Heart left ventricle (tissue), 16 donors: ENCODE results near the gene SIM1. TPM values are rescaled to one million over a fixed set of nuclear protein-coding genes. Genes with fewer than 3 reads are reported as not detected.

Experiments used
- ATAC-seq, 4 donors: fragments of 200-7000 bp; cut with Tn5 transposase; one replicate each; pipeline ENCODE4 v1.9.1; 2020 to 2022; ENCODE audit warnings: moderate library complexity in 4 of 4, mild to moderate bottlenecking in 3 of 4, moderate number of reproducible peaks in 1 of 4
- DNase-seq, 5 donors: peaks; one replicate each; pipeline ENCODE4 v3.0.0-alpha.2; 2020
- H3K27ac ChIP-seq, 12 donors: fragments of 200-600 bp; sonication (generic) in 4 of 12; one replicate each; pipeline versions ENCODE4 v1.5.0 to v1.8.0; 2016 to 2022; ENCODE audit warnings: mild to moderate bottlenecking in 2 of 12
- H3K27me3 ChIP-seq, 9 donors: fragments of 200-600 bp; sonication (generic) in 2 of 9; one replicate each; pipeline versions ENCODE4 v1.5.1 to v1.8.0; 2016 to 2022; ENCODE audit warnings: mild to moderate bottlenecking in 3 of 9
- H3K36me3 ChIP-seq, 9 donors: fragments of 200-600 bp; sonication (generic) in 2 of 9; one replicate each; pipeline versions ENCODE4 v1.5.0 to v1.8.0; 2018 to 2022; ENCODE audit warnings: mild to moderate bottlenecking in 2 of 9
- H3K4me1 ChIP-seq, 12 donors: fragments of 200-600 bp; sonication (generic) in 4 of 12; one replicate each; pipeline versions ENCODE4 v1.5.0 to v1.8.0; 2016 to 2022; ENCODE audit warnings: mild to moderate bottlenecking in 3 of 12
- H3K4me3 ChIP-seq, 12 donors: fragments of 200-600 bp; sonication (generic) in 4 of 12; one replicate each; pipeline versions ENCODE4 v1.5.0 to v1.8.0; 2017 to 2022; ENCODE audit warnings: mild to moderate bottlenecking in 9 of 12, moderate library complexity in 4 of 12
- H3K9me3 ChIP-seq, 12 donors: fragments of 200-600 bp; sonication (generic) in 4 of 12; one replicate each; pipeline versions ENCODE4 v1.5.0 to v1.8.0; 2016 to 2022; ENCODE audit warnings: mild to moderate bottlenecking in 1 of 12
- POLR2A ChIP-seq, 2 donors: fragments of 450-650 bp; IDR thresholded peaks; one replicate each; pipeline ENCODE4 v1.6.1; 2017; ENCODE audit warnings: antibody characterized with exemption in 2 of 2, mild to moderate bottlenecking in 2 of 2, moderate library complexity in 2 of 2
- WGBS, 4 donors: extraction: QIAGEN DNeasy Blood & Tissue Kit in 2 of 4; methylation state at CpG; one replicate each; pipeline versions ENCODE4 v1.1.5 to v1.1.7; 2013 to 2018; 5-methylcytosine and 5-hydroxymethylcytosine counted together
- intact Hi-C, 10 donors: fragments of 100-400 bp; cut with DNase I; formaldehyde crosslinking; loops; one replicate each; pipeline versions ENCODE4 v1.11.1 to v1.14.2; 2022
- polyA plus RNA-seq, 2 donors: library from polyadenylated mRNA; stranded (reverse); fragments of 200-250 nt; gene quantifications; one replicate each; pipeline ENCODE4 v1.2.3, GENCODE V29; 2013
- total RNA-seq, 9 donors: library from RNA; depleted of rRNA in 2 of 9; stranded (reverse); fragments of >200 nt in 2 of 9; fragmentation: NEBNext Ultra II Directional in 3 of 9; extraction: Animal tissue kit (Norgen Biotek cat#: 25700) in 3 of 9; gene quantifications; one replicate each; pipeline versions ENCODE4 v1.1.0 to v1.2.4, GENCODE V29; 2016 to 2023
- TF ChIP-seq, protein P1 (sequence below), 12 donors: fragments of 200-600 bp; sonication (generic) in 4 of 12; IDR thresholded peaks; one replicate each; pipeline versions ENCODE4 v1.5.0 to v1.8.0; 2018 to 2022; ENCODE audit warnings: antibody characterized with exemption in 12 of 12, mild to moderate bottlenecking in 5 of 12
- donor health status: ischemic (EF 13 %, LVEDD 7.1; RV severe dilation, severe dysfunction).
- donor health status: healthy with polysubstance abuse.
- donor health status: DM: no; HTN: yes; CAD: no.
- donor health status: DM: no; HTN: no; CAD: no.
- donor health status: ischemic (EF 25% LVEDD 6.9; RV normal size, moderate dysfunction).
- donor health status: ischemic (EF 25% LVEDD 5.7; RV mildly dilated, moderate dysfunction).
- donor health status: healthy.
- donor health status: DM: yes; HTN: yes; CAD: no.
- donor health status: ischemic (EF 35%, LVEDD 5.7; RV mildly dilated, moderate dysfunction).
- donor health status: nonischemic (EF 11% LVEDD 7.7; RV severe dilation, severe dysfunction).
- donor health status: DM: yes; HTN: yes; CAD: no.
- donor health status: PGD.
- donor health status: ischemic (EF 29% LVEDD 5.4; RV normal size, mild dysfunction).
- donor health status: nonischemic (EF 23%, LVEDD 6.1; RV moderate dilation, normal function).

Gene SIM1
- total and polyA plus RNA-seq, 11 donors, result 0.50 TPM; not detected in 10

DNA sequence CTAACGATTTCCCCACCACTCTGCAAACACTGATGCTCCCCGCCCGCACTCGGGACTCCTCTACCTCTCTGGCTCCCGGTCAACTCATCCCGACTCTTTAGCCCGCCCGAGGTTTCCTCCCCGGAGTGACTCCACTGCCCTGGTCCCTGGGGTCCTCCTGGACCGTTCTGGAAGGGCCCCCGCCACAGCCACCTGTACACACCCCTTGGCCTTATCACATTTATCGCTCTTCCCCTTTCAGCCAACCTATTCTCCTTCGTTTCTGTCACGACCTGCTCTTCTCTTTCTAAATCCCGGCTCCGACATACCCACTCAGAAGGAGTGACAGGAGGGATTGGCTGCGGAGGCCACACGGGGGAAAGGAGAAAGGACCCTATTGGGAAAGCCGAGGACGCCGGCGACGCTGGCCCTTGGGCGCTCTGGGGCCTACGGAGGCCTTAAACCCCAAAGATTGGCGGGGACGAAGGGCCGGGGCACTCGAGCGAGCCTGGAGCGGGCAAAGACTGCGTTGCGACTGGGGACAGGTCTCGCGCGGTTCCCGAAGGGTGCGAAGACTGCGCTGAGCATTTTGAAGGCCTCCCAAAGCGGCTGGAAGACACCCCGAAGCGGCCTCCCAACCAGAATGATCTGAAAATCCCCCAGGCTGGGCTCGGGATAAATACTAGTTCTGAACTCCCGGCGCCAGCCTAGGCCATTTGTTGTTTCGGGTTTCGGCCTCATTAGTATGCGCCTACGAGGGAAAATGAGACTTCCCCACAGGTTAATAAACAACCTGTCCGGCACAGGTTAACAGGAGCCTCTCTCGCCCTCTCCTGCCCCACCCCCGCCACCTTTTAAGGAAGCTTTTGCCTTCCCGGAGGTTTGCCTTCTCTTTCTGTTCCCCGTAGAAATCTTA, 9.2 kb downstream of the SIM1 start:
- no peak for ATAC-seq
- no peak for TF ChIP-seq POLR2A (IDR thresholded peaks at IDR 0.05)
- TF ChIP-seq, protein P1, sequence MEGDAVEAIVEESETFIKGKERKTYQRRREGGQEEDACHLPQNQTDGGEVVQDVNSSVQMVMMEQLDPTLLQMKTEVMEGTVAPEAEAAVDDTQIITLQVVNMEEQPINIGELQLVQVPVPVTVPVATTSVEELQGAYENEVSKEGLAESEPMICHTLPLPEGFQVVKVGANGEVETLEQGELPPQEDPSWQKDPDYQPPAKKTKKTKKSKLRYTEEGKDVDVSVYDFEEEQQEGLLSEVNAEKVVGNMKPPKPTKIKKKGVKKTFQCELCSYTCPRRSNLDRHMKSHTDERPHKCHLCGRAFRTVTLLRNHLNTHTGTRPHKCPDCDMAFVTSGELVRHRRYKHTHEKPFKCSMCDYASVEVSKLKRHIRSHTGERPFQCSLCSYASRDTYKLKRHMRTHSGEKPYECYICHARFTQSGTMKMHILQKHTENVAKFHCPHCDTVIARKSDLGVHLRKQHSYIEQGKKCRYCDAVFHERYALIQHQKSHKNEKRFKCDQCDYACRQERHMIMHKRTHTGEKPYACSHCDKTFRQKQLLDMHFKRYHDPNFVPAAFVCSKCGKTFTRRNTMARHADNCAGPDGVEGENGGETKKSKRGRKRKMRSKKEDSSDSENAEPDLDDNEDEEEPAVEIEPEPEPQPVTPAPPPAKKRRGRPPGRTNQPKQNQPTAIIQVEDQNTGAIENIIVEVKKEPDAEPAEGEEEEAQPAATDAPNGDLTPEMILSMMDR (IDR thresholded peaks at IDR 0.05), result no peak
- Histone ChIP-seq H3K27me3 (peaks cover 75 to 99% (median 91%) of the 10 kb centered on the region in 9 donors), H3K36me3 (no peaks in the 10 kb centered on the region), H3K4me1 (peaks cover 0 to 12% (median 0%) of the 10 kb centered on the region in 12 donors), H3K4me3 (peak overlapping the region in 1 of 12 donors; percentile 3), H3K9me3 (no peaks in the 10 kb centered on the region), H3K27ac (no peak overlapping the region)
- 4 to 6% (median 5%) methylated on average over 52 to 54 of the region's 54 CpGs for WGBS, 4 donors
- intact Hi-C loops, result loop anchor here in 1 of 10 donors (10.0 kb wide), 1 partner anchor 611 kb away; no protein-coding TSS in a partner anchor
- no peak for DNase-seq

- 11 to 15% (median 12%) methylated on average over 14 of the region's 14 CpGs for WGBS, 4 donors
- Histone ChIP-seq H3K4me3 (no peak overlapping the region), H3K9me3 (no peaks in the 10 kb centered on the region), H3K27me3 (peaks cover 74 to 98% (median 88%) of the 10 kb centered on the region in 9 donors), H3K36me3 (no peaks in the 10 kb centered on the region), H3K27ac (no peak overlapping the region), H3K4me1 (peaks cover 0 to 12% (median 0%) of the 10 kb centered on the region in 12 donors)
- DNase-seq (no peak), ATAC-seq (no peak)
- intact Hi-C loops, result loop anchor here in 1 of 10 donors (10.0 kb wide), 1 partner anchor 610 kb away; no protein-coding TSS in a partner anchor
- TF ChIP-seq, protein P1 (IDR thresholded peaks at IDR 0.05), result no peak
- no peak for TF ChIP-seq POLR2A (IDR thresholded peaks at IDR 0.05)
Observed at GRCh38 chr6:100454551-100455229, 10.0 kb downstream of the SIM1 start.

GRCh38 chr6:100453701-100454521, 10.8 kb downstream of the SIM1 start:
- DNase-seq (no peak), ATAC-seq (no peak)
- no peak overlapping the region for H3K4me3 ChIP-seq
- intact Hi-C loops, result loop anchor here in 1 of 10 donors (10.0 kb wide), 1 partner anchor 609 kb away; no protein-coding TSS in a partner anchor
- no peaks in the 10 kb centered on the region for H3K36me3 ChIP-seq
- H3K4me1 ChIP-seq, result peaks cover 0 to 12% (median 0%) of the 10 kb centered on the region in 12 donors
- 6 to 13% (median 9%) methylated on average over 29 to 36 of the region's 36 CpGs for WGBS, 4 donors
- peaks cover 74 to 98% (median 88%) of the 10 kb centered on the region in 9 donors for H3K27me3 ChIP-seq
- no peaks in the 10 kb centered on the region for H3K9me3 ChIP-seq
- no peak overlapping the region for H3K27ac ChIP-seq
- TF ChIP-seq POLR2A (IDR thresholded peaks at IDR 0.05), result no peak
- TF ChIP-seq, protein P1 (IDR thresholded peaks at IDR 0.05), result no peak
